Anterior cingulate cortex (tissue), 58 donors: ENCODE results near the gene LCNL1.

ENCODE experiments used
- DNase-seq, 58 donors: peaks; one replicate each; lab custom pipeline; 2025; lab: John Stamatoyannopoulos, UW

The LCNL1 gene

GRCh38 chr9:136957901-136958300 is 24.9 kb upstream of the LCNL1 start:
- no peak for DNase-seq

DNA sequence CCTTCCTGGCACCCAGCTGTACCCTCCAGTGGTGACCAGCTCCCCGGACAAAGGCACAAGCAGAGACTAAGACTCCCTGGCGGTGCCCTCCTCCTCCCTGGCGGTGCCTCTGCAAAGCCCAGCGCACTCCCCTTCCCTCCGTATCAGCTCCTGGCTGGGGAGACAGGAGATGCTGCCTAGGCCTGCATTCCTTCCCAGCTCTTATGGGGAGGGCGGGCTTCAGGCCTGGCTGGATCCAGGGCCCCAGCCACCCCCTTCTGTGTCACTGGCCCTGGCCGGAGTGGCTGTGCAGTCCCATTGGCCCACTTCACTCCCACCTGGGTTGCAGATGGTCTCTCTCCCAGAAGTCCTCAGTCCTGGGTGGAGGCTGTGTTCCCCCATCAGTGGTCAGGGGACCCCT is 24.3 kb upstream of the LCNL1 start:
- DNase-seq = no peak

- DNase-seq = no peak
These were observed 23.6 kb upstream of the LCNL1 start for GRCh38 chr9:136958898-136959850.

DNA sequence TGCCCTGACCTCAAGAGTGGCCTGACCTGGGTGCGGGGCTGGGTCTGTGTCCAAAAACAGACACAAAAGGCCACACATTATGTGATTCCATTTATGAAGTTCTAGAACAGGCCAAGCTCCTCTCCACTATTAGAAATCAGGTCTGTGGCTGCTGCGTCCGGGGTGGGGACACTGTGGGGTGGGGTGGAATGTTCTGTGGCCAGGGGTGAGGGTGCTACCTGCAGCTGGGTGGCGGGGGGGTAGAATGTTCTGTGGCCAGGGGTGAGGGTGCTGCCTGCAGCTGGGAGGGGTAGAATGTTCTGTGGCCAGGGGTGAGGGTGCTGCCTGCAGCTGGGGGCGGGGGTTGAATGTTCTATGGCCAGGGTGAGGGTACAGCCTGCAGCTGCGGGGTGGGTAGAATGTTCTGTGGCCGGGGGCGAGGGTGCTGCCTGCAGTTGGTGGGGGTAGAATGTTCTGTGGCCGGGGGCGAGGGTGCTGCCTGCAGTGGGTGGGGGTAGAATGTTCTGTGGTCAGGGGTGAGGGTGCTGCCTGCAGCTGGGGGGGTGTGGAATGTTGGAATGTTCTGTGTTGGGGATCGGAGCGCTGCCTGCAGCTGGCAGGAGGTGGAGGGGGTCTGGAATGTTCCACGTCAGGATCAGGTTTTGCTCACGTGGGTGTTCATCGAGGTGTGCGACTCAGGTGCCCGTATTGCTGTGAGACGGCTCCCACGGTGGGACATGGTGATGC is 22.4 kb upstream of the LCNL1 start:
- no peak for DNase-seq

DNA sequence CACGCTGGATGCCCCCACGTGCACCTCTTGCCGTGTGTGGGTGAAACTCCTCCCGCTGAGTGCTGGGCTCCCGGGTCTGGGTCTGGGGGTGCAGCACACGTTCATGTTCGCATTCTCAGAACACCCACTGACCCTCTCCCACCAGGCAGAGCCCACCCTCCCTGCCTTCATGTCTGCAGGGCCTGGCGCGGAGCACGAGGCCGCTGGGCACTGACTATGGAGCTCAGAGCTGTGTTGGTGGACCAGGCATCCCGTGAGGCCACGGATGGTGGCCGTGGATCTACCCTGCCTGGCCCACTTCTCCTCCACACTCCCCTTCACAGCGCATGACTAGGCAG is 21.9 kb upstream of the LCNL1 start:
- DNase-seq = no peak

GRCh38 chr9:136961279-136962065 is 21.3 kb upstream of the LCNL1 start:
- DNase-seq = peak in 24 of 58 donors; percentile 19 to 64 (median 40)

DNA sequence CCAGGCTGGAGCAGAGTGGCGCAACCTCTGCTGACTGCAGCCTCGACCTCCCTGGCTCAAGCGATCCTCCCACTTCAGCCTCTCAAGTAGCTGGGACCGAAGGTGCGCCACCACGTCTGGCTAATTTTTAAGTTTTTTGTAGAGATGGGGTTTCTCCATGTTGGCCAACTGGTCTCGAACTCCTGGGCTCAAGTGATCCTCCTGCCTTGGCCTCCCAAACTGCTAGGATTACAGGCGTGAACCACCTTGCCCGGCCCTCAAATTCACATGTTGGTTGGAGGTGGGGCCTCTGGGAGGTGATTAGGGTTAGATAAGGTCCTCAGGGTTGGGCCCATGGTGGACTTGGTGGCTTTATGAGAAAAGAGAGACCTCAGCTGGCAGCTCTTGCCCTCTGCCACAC is 20.6 kb upstream of the LCNL1 start:
- DNase-seq = no peak

- no peak for DNase-seq
These were observed 20.0 kb upstream of the LCNL1 start for GRCh38 chr9:136962701-136963248.

GRCh38 chr9:136963341-136963740 is 19.5 kb upstream of the LCNL1 start:
- DNase-seq = peak in 3 of 58 donors; percentile 23 to 34 (median 29)

- DNase-seq = no peak
These were observed 19.0 kb upstream of the LCNL1 start for GRCh38 chr9:136963751-136964150.

GRCh38 chr9:136964171-136964689 is 18.6 kb upstream of the LCNL1 start:
- no peak for DNase-seq

DNA sequence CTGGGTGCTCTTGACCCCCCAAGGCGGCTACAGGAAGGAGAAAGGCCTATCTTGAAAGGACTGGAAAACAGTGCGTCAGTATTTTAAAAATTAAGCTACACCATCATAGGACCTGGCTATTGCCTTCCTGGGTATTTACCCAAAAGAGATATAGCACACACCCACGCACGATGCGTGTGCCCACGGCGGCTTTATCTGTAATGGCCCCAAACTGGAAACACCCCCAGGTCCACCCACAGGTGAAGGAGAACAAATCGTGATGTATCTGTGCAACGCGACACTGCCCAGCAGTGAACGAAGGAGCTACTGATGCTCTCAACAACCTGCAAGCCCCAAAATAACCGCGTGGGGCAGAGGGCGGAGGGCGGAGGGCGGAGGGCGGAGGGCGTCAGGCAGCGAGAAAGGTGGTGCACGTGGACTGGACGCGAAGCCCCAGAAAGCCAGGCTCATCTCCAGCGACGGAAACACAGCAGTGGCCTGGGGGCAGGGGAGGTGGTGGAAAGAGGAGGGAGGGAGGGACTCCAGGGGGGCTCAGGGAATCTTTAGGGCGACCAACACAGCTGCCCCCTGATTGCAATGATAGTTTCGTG is 17.9 kb upstream of the LCNL1 start:
- no peak for DNase-seq

DNA sequence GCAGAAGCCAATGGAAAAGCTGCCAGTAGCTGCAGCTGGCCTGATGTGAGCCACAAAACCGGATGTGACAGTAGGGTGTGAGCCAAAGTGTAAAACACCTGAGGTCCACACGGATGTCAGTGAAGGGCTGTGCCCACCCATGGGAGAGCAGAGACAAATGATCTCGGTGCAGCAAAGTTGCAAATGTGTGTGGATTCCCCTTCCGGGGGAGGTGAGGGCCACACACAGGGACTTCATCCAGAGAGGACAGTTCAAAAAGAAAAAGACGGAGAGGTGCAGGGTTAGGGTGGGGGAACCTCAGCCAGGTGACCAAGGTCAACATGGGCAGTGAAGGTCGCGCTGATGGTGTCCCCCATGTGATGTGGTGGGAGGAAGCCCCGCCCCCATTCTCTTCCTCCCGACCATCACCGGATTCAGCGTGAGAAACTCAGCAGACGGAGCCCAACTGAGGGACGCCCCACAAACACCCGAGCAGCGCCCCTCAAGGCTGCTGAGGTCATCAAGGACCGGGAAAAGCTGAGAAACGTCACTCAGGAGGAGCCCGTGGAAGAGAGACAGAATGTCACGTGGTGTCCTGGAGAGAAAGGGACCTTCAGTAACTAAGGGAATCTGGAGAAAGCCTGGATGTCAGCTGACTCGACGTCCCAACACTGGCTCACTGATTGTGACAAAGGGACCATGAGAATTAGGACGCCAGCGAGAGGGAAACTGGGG is 16.9 kb upstream of the LCNL1 start:
- DNase-seq = peak in 52 of 58 donors; percentile 30 to 94 (median 70)

DNA sequence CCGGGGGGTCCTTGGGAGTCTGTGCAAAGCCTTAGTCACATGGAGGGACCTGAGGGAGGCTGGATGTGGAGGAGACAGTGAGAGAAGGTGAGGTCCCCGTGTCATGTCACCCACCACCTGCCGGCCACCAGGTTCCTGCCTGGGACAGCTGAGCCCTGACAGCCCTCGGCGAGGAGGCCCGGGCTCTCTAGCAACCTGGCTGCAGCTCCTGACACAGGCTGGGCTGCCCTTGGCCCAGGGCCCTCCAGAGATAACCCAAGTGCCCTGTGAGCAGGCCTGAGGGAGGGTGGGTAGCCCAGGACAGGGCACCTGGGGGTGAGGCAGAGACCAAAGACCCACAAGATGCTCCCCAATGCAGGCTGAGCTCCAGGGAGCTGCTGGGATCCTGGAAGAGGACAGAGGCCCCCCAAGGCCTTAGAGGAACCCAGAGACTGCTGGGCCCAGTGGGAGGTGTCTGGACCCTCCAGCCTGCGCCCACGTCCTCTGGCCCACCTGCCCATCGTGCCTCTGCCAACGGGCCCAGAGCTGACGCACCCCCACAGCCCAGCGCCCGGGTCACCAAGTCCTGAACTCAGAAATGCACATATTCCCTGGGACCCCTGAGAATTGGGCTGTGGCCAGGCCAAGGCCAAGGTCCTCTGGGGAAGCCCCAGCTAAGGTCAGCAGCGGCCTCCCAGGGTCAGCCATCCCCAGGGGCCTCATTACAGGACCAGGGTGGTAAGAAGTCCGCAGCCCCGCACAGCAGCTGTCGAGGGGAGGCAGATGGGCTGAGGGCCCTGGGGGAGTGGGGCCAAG is 14.3 kb upstream of the LCNL1 start:
- no peak for DNase-seq

GRCh38 chr9:136969150-136969549 is 13.6 kb upstream of the LCNL1 start:
- no peak for DNase-seq

GRCh38 chr9:136969774-136970173 is 13.0 kb upstream of the LCNL1 start:
- DNase-seq = no peak

GRCh38 chr9:136970361-136970760 is 12.4 kb upstream of the LCNL1 start:
- no peak for DNase-seq

DNA sequence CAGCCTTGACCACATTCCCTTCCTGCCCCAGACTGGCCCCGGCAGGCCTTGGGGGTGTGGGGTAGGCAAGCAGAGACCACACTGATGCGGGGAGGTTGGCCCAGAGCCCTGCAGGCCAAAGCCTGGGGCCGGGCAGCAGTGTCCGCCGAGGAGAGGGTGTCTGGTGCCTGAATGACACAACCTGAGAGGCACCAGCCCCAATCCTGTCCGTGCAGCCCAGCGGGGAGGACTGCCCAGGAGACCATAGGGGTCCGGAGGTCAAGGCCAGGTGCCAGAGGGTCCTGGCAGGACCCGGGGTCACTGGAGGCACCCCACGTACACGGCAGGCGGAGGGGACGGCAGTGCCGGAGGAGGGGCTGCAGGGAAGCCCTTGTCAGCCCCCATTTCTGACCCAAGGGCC is 11.0 kb upstream of the LCNL1 start:
- DNase-seq = no peak

DNA sequence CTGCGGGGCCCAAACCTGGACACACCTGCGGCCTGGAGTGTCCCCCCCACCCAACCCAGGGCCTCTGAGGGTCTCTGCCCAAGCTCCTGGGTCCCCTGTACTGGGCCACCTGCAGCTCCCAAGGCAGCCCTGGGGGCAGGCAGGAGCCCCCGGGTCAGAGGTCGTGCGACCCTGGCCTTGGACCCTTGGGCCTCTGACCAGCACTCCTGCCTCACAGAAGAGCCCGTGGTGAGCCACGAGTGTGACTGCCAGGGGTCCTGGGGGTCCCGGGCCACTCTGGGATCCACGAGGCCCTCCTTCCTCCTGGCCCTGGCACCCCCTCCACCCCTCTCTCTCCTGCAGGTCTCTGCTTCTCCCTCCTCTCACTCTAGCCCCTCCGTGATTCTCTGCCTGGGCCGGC is 10.5 kb upstream of the LCNL1 start:
- no peak for DNase-seq
